HG03064 (cell line): ENCODE measurements around the gene MED27.
"Not testable (repeated sequence)": the region's sequence is repeated elsewhere in the genome, so short reads cannot be mapped to it uniquely, and the experiment has no call there.

ENCODE experiments used
- ATAC-seq: cut with Tn5 transposase; IDR thresholded peaks from one replicate; pipeline ENCODE4 v1.9.1; 2021; ENCODE audit warnings: low read depth; ENCODE audit not compliant: unreplicated experiment

The MED27 gene

DNA sequence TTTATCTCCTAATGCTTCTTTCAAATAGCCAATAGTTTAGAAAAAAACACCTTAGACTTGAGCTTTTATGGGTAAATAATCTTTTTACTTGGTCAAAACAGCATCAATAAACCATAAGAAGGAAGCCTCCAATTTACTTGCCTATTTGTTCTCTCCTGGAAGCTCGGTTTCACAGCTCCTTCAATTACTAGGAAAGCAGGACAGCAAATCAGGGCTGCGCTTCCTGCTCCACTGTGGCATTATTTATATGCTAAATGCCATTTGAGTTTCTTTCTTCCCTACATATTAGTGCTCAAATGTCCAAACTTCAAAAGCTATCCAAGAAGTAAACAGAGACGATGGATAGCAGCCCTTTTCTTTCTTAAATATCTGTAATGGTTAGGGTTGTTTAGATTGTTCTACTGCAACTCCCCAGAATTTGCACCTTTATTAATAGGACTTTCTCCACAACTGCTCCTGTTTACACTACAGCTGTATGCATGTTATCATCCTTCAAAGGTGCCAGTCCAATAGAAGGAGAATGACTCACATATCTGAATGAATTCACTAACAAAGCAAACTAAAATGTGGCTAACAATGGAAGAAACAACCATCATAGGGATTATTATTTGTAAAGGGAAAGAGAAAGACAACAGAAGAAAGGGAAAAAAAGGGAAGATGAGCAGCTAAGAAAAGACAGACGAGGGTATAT is 58.7 kb downstream of the MED27 start:
- no peak for ATAC-seq

DNA sequence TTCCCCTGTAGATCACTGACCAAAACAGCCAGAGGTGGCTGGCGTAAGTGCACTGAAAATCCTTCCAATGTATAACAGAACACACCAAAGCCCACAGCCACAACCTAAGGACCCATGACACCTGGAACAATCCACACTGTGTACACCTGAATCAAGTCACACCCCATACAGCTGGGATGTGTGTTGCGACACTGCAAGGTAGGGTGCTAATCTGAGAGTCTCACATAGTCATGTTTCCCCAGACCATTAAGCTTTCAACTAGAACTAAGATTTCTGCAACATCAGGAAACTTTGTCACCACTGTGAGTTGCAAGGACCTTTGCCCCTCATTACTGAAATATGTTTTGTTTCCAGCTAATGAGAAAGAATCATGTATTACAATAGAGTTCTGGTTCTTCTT is 59.4 kb downstream of the MED27 start:
- no peak for ATAC-seq

DNA sequence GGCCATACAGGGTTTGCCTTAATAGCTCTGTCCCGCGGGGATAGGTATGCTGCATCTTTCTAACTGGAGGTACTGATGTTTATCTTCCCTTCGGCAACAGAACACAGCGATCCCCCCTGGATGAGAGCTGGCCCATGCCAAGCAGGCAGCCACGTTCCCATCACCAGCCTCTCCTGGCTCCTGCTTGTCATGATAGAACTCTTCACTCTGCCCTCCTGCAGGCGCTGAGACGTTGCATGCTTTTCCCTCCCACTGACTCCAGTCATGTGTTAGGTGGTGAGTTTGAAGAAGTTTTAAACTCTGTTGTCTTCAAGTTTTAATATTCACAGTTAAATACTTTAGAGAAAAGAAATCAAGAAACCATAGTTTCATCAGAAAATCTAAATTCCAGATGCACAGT is 60.0 kb downstream of the MED27 start:
- no peak for ATAC-seq

DNA sequence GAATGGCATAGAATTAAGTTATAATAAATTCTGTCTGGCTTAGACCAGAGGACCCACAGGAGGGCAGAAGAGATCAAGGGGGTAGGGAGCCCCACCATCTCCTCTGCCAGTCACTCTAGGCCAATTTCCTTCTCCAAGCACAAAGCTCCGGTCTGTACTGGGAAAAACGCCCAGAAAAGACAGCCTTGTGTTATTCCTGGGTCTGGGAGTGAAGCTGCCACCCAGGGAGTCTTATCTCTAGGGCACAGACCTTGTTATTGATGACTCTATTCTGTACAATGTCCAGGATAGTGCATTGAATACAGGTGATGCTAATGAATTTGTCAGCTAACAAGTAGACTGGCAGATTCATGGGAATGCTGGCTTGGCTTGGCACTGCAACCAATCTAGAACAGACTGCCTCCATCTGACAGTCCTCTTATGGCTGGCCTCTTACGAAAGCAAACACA is 60.7 kb downstream of the MED27 start:
- ATAC-seq = no peak

DNA sequence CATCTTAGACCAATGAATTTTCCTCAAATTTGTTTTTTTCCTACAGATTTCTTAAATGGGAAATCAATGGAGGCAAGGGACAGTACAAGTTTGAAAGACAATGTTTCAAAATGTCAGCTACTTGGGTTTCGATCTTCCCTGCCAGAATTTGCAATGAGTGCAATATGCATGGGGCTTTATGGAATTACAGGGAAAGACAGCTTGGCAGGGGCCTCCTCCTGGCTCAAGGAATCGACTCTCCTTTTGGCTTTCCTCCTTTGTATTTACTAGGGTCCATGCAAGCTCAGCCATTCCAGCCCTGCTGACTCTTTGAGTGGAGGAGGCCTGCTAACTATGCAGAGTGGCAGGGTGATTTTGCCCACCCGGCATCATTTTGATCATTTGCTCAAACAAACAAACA is 63.2 kb downstream of the MED27 start:
- no peak for ATAC-seq

DNA sequence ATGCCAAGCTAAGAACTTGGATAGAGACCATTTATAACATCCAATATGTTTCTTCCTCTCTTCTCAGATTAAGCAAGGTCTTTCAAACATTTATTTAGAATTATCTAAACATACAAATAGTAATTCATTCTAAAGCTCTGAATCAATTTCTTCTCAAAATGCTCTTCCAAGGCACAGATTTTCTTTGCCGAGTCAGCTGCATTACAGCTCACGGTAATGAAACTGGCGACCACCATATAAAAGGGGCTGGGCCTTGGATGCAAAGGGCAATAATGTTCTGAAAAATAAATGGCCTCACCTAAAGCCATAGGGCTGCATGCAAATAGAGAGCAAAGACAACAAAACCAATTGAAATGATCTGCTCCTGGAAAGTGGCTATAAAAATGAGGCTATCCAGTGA is 63.8 kb downstream of the MED27 start:
- ATAC-seq = no peak

DNA sequence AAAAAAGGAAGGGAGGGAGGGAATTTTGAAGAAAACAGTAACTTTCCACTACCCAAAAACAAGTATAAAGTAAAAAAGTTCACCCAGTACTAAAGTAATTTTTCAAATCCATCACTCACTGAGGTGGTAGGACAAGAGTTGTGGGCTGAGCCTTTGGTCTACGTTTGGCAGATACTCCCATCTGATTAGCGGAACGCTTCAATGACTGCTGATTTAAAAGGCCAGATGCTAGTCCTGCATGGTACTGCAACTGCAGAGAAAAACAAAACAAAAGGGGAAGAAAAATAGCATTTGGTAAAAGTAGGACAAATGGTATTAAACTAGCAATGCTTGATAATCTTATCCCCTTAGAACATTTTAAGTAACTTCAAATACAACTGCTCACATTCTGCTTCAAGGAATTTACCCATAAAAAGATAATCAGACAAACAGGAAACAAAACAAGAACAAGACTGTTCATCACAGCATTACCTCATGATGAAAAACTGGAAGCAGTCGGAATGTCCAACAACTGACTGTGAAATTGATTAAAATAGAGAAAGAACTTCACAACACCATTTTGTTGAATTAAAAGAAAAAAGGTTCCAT is 65.4 kb downstream of the MED27 start:
- no peak for ATAC-seq

DNA sequence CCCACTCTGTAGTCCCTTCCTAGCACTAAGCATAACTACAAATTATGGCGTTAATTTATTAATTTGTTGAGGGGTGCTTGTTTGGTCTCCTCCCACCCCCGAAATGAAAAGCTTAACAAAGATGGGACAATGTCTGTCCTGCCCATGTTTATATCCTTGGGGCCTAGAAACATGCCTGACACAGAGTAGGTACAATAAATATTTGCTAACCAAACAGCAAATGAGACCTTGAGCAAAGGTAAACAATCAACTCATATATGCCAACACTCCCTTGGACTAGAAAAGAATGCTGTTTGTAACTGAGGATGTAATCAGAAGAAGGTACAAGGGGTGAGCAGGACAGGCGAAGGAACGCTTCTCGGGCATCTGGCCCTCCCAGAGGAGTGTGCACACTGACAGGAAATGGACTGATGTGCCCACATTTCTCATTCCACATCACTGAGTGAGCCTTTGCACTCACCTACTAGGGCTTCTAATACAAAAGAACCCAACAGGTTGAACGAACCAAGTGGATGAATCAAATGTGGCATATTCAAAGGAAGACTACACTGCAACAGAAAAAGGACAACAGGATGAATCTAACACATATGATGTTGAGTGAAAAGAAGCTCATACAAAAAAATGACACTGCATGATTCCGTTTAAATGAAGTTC is 66.8 kb downstream of the MED27 start:
- ATAC-seq = no peak

DNA sequence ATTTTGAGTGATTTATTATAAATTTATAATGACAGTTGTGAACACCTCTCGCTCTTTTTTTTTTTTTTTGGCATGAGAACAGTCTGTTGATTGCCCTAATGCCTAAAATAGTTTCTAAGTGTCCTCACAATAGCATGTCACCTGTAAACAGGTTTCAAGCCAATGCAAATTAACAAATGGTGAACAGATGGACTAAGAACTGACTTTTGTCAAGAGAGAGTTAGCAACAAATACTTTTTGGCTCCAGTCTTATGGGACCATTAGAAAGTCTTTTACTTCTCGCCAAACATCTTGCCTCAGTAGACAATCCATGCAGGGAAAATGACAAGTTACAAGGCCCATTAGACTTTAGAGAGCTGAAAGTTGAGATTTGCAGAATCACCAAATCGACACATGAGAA is 67.8 kb downstream of the MED27 start:
- ATAC-seq = no peak

DNA sequence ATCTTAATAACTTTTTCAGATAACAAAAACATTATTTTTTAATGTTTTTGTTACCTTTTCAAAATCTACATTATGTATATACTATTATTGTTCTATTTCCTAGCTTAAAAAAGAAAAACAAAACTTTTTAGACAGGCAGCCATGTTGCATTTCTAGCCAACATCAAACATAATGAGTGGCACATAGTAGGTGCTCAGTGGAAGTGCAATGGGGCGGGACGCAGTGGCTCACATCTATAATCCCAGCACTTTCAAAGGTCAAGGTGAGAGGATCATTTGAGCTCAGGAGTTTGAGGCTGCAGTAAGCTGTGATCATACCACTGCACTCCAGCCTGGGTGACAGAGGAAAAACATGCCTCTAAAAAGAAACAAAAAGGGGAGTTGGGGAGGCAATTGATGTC is 68.4 kb downstream of the MED27 start:
- ATAC-seq = no peak

DNA sequence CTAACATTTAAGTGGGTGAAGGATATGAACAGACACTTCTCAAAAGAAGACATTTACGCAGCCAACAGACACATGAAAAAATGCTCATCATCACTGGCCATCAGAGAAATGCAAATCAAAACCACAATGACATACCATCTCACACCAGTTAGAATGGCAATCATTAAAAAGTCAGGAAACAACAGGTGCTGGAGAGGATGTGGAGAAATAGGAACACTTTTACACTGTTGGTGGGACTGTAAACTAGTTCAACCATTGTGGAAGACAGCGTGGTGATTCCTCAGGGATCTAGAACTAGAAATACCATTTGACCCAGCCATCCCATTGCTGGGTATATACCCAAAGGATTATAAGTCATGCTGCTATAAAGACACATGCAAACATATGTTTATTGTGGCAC is 69.5 kb downstream of the MED27 start:
- ATAC-seq = not testable (repeated sequence)

DNA sequence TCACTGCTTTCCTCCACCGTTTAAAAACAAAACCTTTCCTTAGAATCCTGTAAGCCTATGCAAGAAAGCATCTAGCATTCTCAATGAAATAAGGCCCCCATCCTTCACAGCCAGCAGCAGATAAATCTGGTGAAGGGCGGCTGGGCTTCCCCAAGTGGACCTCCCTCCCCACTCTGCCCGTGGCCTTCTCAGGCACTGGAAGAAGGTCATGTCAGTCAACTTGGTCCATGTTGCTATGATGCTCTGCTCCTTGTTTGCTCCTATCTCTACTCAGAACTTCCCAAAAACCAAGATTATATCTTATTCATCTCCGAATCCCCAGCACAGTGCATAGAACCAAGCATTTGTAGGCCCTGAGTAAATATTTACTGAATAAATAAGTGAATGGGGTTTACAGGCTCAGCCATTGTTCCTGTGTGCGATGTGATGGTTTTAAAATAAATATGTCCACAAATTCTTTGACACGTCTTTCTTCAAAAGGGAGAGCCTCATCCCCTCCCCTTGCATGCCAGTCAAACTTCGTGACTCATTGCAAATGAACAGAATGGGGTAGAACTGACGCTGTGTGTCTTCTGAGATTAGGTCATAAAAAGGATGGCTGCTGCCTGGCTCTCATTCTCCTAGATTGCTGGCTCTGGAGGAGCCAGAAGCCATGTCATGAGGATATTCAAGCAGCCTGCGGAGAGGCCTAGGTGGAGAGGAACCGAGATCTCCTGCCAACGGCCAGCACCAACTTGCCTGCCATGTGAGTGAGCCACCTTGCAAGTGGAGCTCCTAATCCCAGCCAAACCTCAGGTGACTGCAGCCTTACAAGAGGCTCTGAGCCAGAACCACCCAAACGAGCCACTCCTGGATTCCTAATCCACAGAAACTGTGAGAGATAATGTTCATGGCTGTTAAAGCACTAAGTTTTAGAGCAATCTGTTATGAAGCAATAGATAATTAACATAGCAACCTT is 70.5 kb downstream of the MED27 start:
- no peak for ATAC-seq

DNA sequence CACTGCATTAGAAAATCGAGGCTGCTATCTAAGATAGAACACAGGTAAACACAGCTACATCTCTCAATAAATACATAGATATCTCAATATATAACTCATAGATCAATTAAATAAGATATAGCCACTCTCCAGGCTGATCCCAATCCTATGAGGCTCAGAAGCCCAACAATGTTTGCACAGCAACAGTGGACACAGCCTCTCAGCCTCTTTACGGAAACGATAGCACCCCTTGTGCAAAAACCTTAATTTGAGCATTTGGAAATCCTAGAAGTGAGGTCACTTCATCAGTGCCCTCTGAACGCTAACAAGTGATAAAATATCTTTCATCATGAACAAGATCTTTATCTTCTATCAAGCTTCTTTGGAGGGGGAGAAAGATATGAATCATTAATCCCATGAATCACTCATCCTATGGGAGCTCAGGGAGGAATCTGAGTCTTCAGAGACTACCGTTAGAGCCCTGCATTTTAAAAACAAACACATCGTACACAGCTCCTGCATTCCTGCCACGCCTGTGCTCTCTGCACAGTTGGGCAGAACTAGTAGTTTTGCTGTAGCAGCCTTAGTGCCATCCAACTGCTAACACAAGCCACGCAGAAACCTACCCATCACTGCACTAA is 71.4 kb downstream of the MED27 start:
- no peak for ATAC-seq

DNA sequence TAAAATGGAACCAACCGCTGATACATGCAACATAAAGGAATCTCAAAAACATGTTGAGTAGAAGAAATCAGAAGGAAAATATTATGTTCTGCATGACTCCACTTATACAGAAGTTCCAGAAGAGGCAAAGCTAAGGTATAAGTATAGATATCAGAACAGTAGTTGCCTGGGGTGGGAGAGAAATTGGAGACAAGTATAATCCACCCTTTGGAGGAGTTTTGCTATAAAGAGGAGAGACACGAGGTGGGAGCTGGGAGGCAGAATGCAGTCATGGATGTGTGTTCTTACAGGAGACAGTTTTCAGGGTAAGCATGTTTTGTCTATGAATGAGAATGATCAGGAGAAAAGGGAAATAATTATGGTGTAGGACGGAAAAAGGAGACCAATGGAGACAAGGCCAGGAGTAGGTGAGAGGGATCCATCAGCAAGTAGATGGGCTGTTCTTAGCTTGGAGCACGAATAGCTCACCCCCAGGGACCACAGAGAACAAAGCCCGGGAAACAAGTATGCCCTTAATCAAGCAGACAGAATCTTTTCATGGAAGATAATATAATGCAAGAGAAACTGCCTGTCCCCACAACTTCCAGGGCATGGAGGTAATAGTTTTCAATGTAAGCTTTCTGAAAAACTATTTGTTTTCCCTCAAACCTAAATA is 72.2 kb downstream of the MED27 start:
- peak; percentile 22 for ATAC-seq

DNA sequence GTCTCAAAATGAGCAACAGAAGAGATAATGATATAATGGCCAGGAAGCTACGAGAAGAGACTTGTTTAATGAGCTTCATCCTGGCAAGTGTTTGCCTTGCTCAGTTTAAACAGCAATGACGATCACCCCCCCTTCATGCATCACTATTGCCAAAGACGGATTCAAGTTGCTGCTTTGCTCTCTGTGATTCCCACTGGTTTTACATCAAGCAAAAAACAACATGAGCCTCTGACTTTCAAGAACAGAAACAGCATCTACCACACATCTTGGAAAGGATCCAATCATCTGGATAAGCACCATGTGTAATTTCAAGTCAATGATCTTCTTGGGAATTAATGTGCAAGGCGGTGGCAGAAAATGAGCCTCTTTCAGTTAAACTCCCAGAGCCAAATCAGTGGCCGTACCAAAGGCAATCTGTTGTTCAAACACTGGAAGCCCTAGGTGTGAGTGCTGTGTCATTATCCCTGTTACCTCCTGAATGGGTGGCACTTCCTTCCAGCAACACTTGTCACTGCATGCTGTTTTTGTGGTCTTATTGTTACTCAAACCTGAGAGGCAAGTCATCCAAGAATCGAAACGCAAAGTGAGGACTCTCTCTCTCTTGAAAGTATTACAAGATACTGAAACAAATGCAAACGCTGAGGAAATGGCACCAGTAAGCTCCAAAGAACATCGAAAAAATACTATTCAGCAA is 72.8 kb downstream of the MED27 start:
- ATAC-seq = peak; percentile 88

DNA sequence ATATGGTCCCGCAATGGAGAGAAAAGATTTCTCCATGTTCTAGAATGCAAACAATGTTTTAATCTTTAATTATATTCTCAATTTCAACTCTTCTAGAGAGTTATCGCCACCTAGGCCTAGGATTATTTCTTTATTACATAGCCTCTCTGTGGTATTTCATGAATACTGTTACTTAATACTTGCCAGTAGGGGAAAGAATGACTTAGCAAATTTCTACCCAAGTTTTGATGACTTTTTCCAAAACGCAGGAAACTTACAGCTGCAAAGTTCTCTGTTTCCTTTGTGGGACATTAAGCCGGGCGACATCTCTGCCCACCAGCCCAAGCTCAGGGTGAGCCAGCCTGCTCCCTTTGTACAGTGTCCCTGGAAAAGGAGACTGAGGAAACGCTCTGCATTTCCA is 73.8 kb downstream of the MED27 start:
- no peak for ATAC-seq

DNA sequence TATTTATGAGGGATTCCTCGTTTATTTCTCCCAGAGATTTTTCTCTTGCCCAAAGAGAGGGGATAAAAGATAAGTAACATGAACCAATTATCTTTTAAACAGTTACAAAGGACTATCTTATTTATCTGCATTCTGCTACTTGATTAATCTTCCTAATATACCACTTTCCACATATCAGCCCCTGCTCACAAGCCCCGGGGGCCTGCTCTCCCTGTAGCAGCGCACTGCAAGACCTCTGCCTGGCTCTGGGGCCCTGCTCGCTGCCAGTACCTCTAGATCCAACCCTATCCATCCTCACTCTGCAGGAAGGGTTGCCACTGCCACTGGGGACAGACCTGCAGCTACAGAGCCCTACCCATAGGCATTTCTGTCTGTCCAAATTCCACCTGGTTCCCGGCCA is 75.3 kb downstream of the MED27 start:
- no peak for ATAC-seq

DNA sequence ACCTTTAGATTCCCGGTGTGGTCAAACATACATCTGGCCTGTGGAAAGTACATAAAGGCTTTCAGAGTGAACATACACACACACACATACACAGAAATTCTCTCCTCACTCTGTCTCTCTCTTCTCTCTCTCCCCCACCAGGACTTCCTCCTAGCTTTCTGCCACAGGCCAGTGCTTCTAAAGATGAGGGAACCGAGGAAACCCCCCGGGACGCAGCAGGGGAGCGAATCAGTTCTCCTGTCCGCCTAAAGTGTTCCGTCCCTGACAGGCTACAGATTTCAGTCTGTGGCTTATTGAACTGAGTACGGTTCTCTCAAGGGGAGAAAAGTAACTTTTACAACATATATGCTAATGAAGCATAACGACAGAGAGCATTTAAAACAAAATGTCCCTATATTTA is 75.8 kb downstream of the MED27 start:
- no peak for ATAC-seq

DNA sequence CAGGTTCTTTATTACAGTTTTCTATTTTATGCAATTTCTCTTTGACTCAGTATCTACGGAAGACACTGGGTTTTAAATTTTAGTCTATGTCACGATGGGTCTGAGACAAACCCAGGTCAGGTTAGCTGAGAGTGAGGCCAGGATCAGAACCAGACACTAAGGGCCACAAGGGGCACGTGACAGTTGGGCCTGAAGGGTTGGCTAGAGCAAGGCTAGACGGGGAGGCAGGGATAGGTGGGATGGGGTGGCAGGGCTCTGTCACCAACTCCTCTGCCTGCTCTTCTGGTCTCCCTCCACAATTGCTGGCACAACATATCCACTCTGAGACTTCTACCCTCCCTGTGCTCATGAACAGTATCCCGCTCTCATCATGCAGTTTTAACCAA is 76.4 kb downstream of the MED27 start:
- ATAC-seq = no peak
